H9 (cell line): ENCODE measurements around the gene KREMEN1. TPM values are rescaled to one million over a fixed set of nuclear protein-coding genes. Genes with fewer than 3 reads are reported as not detected.

Experiments
- DNase-seq: peaks from one replicate; pipeline ENCODE4 v3.0.0-alpha.2; 2017
- H2AFZ ChIP-seq: one replicate; pipeline ENCODE4 v1.6.1; 2013; ENCODE audit warnings: mild to moderate bottlenecking, low read length, control low read depth, moderate library complexity
- H2AK5ac ChIP-seq: 2 replicates; pipeline ENCODE4 v1.6.1; 2013; ENCODE audit warnings: low read length, control low read depth, mixed read lengths; ENCODE audit not compliant: insufficient read length
- H2BK120ac ChIP-seq: one replicate; pipeline ENCODE4 v1.6.1; 2013; ENCODE audit warnings: low read depth, mild to moderate bottlenecking, low read length, control low read depth, inconsistent platforms; ENCODE audit not compliant: poor library complexity, severe bottlenecking
- H2BK12ac ChIP-seq: 2 replicates; pipeline ENCODE4 v1.6.1; 2013; ENCODE audit warnings: low read length, control low read depth, mixed read lengths, low read depth; ENCODE audit not compliant: insufficient read length
- H2BK15ac ChIP-seq: 2 replicates; pipeline ENCODE4 v1.6.1; 2013; ENCODE audit warnings: low read depth, low read length, control low read depth
- H2BK20ac ChIP-seq: one replicate; pipeline ENCODE4 v1.6.1; 2013; ENCODE audit warnings: low read depth, mild to moderate bottlenecking, low read length, control low read depth, inconsistent platforms; ENCODE audit not compliant: poor library complexity, severe bottlenecking
- H2BK5ac ChIP-seq: 2 replicates; pipeline ENCODE4 v1.6.1; 2013; ENCODE audit warnings: low read length, control low read depth, mixed read lengths; ENCODE audit not compliant: insufficient read length
- H3K14ac ChIP-seq: 2 replicates; pipeline ENCODE4 v1.6.1; 2013; ENCODE audit warnings: low read length, control low read depth; ENCODE audit not compliant: insufficient read depth
- H3K18ac ChIP-seq: 2 replicates; pipeline ENCODE4 v1.6.1; 2013; ENCODE audit warnings: low read depth, mild to moderate bottlenecking, mixed read lengths, low read length, control low read depth; ENCODE audit not compliant: insufficient read length
- H3K23ac ChIP-seq: 2 replicates; pipeline ENCODE4 v1.6.1; 2013; ENCODE audit warnings: low read length, control low read depth, mixed read lengths, low read depth; ENCODE audit not compliant: insufficient read length
- H3K23me2 ChIP-seq: 2 replicates; pipeline ENCODE4 v1.6.1; 2013; ENCODE audit warnings: low read depth, mild to moderate bottlenecking, mixed read lengths, low read length, control low read depth; ENCODE audit not compliant: insufficient read length, poor library complexity, severe bottlenecking
- H3K27ac ChIP-seq: 2 replicates; pipeline ENCODE4 v1.5.1; 2013; ENCODE audit warnings: low read length, control low read depth, mixed read lengths, low read depth; ENCODE audit not compliant: insufficient read length
- H3K27me3 ChIP-seq: 2 replicates; pipeline ENCODE4 v1.6.1; 2013; ENCODE audit warnings: low read length, control low read depth, inconsistent platforms; ENCODE audit not compliant: insufficient read depth
- H3K4ac ChIP-seq: 2 replicates; pipeline ENCODE4 v1.6.1; 2013; ENCODE audit warnings: low read depth, mild to moderate bottlenecking, control low read depth, inconsistent platforms, low read length, moderate library complexity
- H3K4me1 ChIP-seq: 2 replicates; pipeline ENCODE4 v1.6.1; 2013; ENCODE audit warnings: low read length, control low read depth, inconsistent platforms; ENCODE audit not compliant: insufficient read depth
- H3K4me2 ChIP-seq: 2 replicates; pipeline ENCODE4 v1.6.1; 2013; ENCODE audit warnings: low read length, control low read depth, mixed read lengths; ENCODE audit not compliant: insufficient read length, insufficient read depth
- H3K56ac ChIP-seq: 2 replicates; pipeline ENCODE4 v1.6.1; 2013; ENCODE audit warnings: low read depth, mild to moderate bottlenecking, mixed read lengths, low read length, control low read depth; ENCODE audit not compliant: insufficient read length
- H3K79me1 ChIP-seq: 2 replicates; pipeline ENCODE4 v1.6.1; 2013; ENCODE audit warnings: low read depth, mild to moderate bottlenecking, moderate library complexity, low read length, control low read depth, inconsistent platforms; ENCODE audit not compliant: insufficient read depth, poor library complexity, severe bottlenecking
- H3K79me2 ChIP-seq: 2 replicates; pipeline ENCODE4 v1.6.1; 2013; ENCODE audit warnings: low read length, control low read depth, inconsistent platforms; ENCODE audit not compliant: insufficient read depth
- H3K9ac ChIP-seq: 2 replicates; pipeline ENCODE4 v1.6.1; 2013; ENCODE audit warnings: low read length, control low read depth, mixed read lengths; ENCODE audit not compliant: insufficient read length; ENCODE audit errors: extremely low read depth
- H3K9me3 ChIP-seq: one replicate; pipeline ENCODE4 v1.6.1; 2013; ENCODE audit warnings: low read depth, low read length, inconsistent platforms; ENCODE audit not compliant: control insufficient read depth
- H3T11ph ChIP-seq: one replicate; pipeline ENCODE4 v1.6.1; 2013; ENCODE audit warnings: mild to moderate bottlenecking, low read length, control low read depth, inconsistent platforms
- H4K20me1 ChIP-seq: one replicate; pipeline ENCODE4 v1.6.1; 2013; ENCODE audit not compliant: control insufficient read depth, insufficient read length, insufficient read depth
- H4K5ac ChIP-seq: 2 replicates; pipeline ENCODE4 v1.6.1; 2013; ENCODE audit warnings: low read depth, mild to moderate bottlenecking, mixed read lengths, low read length, control low read depth; ENCODE audit not compliant: insufficient read length
- H4K8ac ChIP-seq: replicated peaks from 2 replicates; pipeline ENCODE4 v1.6.1; 2013; ENCODE audit warnings: low read length, control low read depth, mixed read lengths, low read depth; ENCODE audit not compliant: insufficient read length
- H4K91ac ChIP-seq: 2 replicates; pipeline ENCODE4 v1.6.1; 2013; ENCODE audit warnings: low read depth, mild to moderate bottlenecking, moderate library complexity, mixed read lengths, low read length, control low read depth; ENCODE audit not compliant: insufficient read length
- H3K27ac Mint-ChIP-seq, 3 experiments: 2 replicates in 2 of 3; 3 replicates in 1 of 3; pipeline ENCODE4 v1.8.0; 2020 to 2021; ENCODE audit warnings: mixed read lengths in 3 of 3, mild to moderate bottlenecking in 1 of 3, moderate library complexity in 1 of 3
- H3K27me3 Mint-ChIP-seq: 2 replicates; pipeline ENCODE4 v1.8.0; 2021; ENCODE audit warnings: low read depth, mild to moderate bottlenecking, moderate library complexity, mixed read lengths
- H3K36me3 Mint-ChIP-seq, 3 experiments: 2 replicates in 2 of 3; 3 replicates in 1 of 3; pipeline ENCODE4 v1.8.0; 2020 to 2021; ENCODE audit warnings: low read depth in 3 of 3, mixed read lengths in 3 of 3; ENCODE audit not compliant: insufficient read depth in 1 of 3
- H3K4me1 Mint-ChIP-seq, 2 experiments: 2 replicates each; pipeline ENCODE4 v1.8.0; 2020; ENCODE audit warnings: mixed read lengths in 2 of 2
- H3K4me3 Mint-ChIP-seq, 2 experiments: 2 replicates in 1 of 2; 3 replicates in 1 of 2; pipeline ENCODE4 v1.8.0; 2020 to 2021; ENCODE audit warnings: mild to moderate bottlenecking in 2 of 2, mixed read lengths in 2 of 2, moderate library complexity in 1 of 2
- H3K9me3 Mint-ChIP-seq, 2 experiments: 2 replicates in 1 of 2; 3 replicates in 1 of 2; pipeline ENCODE4 v1.8.0; 2020; ENCODE audit warnings: mild to moderate bottlenecking in 2 of 2, mixed read lengths in 2 of 2, moderate library complexity in 1 of 2
- WGBS: extraction: QIAGEN DNeasy Blood & Tissue Kit; methylation state at CpG from one replicate; pipeline ENCODE4 v1.1.7; 2013; ENCODE audit warnings: missing lambda C conversion rate, low lambda C conversion rate, mixed read lengths; ENCODE audit not compliant: insufficient read length; ENCODE audit errors: extremely low coverage; 5-methylcytosine and 5-hydroxymethylcytosine counted together
- total RNA-seq: library from RNA; stranded (reverse); gene quantifications from 2 replicates; pipeline ENCODE4 v1.2.1, GENCODE V29; 2021
- TF ChIP-seq, protein P1 (sequence below): fragments of 200-600 bp; sonication (generic); conservative IDR thresholded peaks from 3 replicates; pipeline ENCODE4 v1.8.0; 2021; ENCODE audit warnings: antibody characterized with exemption, mild to moderate bottlenecking

The KREMEN1 gene
- total RNA-seq, 1 experiment from 2014 or later, result 2.4 TPM

GRCh38 chr22:29151316-29151715 lies 78.5 kb downstream of the KREMEN1 start:
- Histone ChIP-seq H3K23ac (no peak overlapping the region), H2AK5ac (no peak overlapping the region), H3K79me1 (no peaks in the 10 kb centered on the region), H3K18ac (no peak overlapping the region), H4K5ac (no peak overlapping the region), H3T11ph (no peak overlapping the region), H4K20me1 (no peaks in the 10 kb centered on the region), H3K27me3 (no peaks in the 10 kb centered on the region), H4K8ac (no peak overlapping the region), H4K91ac (no peak overlapping the region), H3K4ac (no peak overlapping the region), H3K14ac (no peak overlapping the region), H3K27ac (no peak overlapping the region), H3K9me3 (no peaks in the 10 kb centered on the region), H3K23me2 (no peaks in the 10 kb centered on the region), H2BK20ac (no peak overlapping the region), H3K4me2 (no peak overlapping the region), H2BK120ac (no peak overlapping the region), H3K4me1 (peaks cover 8% of the 10 kb centered on the region; the same call in 1 of the 2 replicates), H3K79me2 (no peaks in the 10 kb centered on the region), H2BK15ac (no peak overlapping the region), H3K56ac (no peak overlapping the region), H2AFZ (no peak overlapping the region), H2BK12ac (no peak overlapping the region), H3K9ac (no peak overlapping the region), H2BK5ac (no peak overlapping the region)
- DNase-seq, result no peak
- no peaks in the 10 kb centered on the region; a peak in 1 of 5 replicates for H3K9me3 Mint-ChIP-seq
- no peak overlapping the region for H3K4me3 Mint-ChIP-seq
- H3K36me3 Mint-ChIP-seq, result no peaks in the 10 kb centered on the region
- H3K27me3 Mint-ChIP-seq, result peaks cover 11% of the 10 kb centered on the region
- TF ChIP-seq, protein P1, sequence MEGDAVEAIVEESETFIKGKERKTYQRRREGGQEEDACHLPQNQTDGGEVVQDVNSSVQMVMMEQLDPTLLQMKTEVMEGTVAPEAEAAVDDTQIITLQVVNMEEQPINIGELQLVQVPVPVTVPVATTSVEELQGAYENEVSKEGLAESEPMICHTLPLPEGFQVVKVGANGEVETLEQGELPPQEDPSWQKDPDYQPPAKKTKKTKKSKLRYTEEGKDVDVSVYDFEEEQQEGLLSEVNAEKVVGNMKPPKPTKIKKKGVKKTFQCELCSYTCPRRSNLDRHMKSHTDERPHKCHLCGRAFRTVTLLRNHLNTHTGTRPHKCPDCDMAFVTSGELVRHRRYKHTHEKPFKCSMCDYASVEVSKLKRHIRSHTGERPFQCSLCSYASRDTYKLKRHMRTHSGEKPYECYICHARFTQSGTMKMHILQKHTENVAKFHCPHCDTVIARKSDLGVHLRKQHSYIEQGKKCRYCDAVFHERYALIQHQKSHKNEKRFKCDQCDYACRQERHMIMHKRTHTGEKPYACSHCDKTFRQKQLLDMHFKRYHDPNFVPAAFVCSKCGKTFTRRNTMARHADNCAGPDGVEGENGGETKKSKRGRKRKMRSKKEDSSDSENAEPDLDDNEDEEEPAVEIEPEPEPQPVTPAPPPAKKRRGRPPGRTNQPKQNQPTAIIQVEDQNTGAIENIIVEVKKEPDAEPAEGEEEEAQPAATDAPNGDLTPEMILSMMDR, result no peak
- H3K27ac Mint-ChIP-seq, result no peak overlapping the region; a peak in 2 of 7 replicates
- no CpG with 5 or more reads among the region's 7 CpGs for whole genome bisulfite sequencing
- peaks cover 33 to 53% of the 10 kb centered on the region in 2 experiments for H3K4me1 Mint-ChIP-seq
